SK-N-SH treated with all-trans-retinoic acid at 6 μM for 48 hours (cell line): ENCODE results near the gene NSRP1.

Source experiments
- ARNTL ChIP-seq: fragments of 450-650 bp; formaldehyde crosslinking; IDR thresholded peaks from 2 replicates; pipeline ENCODE4 v1.5.0; 2020; ENCODE audit warnings: low read depth, mild to moderate bottlenecking, moderate library complexity, borderline replicate concordance
- CSRNP3 ChIP-seq: fragments of 250-450 bp; sonication (Bioruptor Pico); IDR thresholded peaks from 2 replicates; pipeline ENCODE4 v1.5.1; 2021; ENCODE audit warnings: mild to moderate bottlenecking, moderate library complexity
- PATZ1 ChIP-seq: fragments of 250-450 bp; sonication (Bioruptor Pico); IDR thresholded peaks from 2 replicates; pipeline ENCODE4 v1.8.0; 2020; ENCODE audit warnings: mild to moderate bottlenecking, moderate library complexity, borderline replicate concordance
- PPARA ChIP-seq: fragments of 250-450 bp; sonication (Bioruptor Pico); IDR thresholded peaks from 2 replicates; pipeline ENCODE4 v1.5.0; 2020; ENCODE audit warnings: mild to moderate bottlenecking, borderline replicate concordance
- TOX ChIP-seq: fragments of 250-450 bp; sonication (Bioruptor Pico); IDR thresholded peaks from 2 replicates; pipeline ENCODE4 v1.8.0; 2021; ENCODE audit warnings: mild to moderate bottlenecking, moderate library complexity, borderline replicate concordance
- TSHZ2 ChIP-seq: fragments of 250-450 bp; sonication (Bioruptor Pico); IDR thresholded peaks from 2 replicates; pipeline ENCODE4 v1.5.0; 2020; ENCODE audit warnings: mild to moderate bottlenecking, moderate library complexity
- ZC3H10 ChIP-seq: fragments of 250-450 bp; sonication (Bioruptor Pico); IDR thresholded peaks from 2 replicates; pipeline ENCODE4 v1.5.1; 2021; ENCODE audit warnings: mild to moderate bottlenecking, moderate library complexity
- ZFP3 ChIP-seq: fragments of 250-450 bp; sonication (Bioruptor Pico); IDR thresholded peaks from 2 replicates; pipeline ENCODE4 v1.5.0; 2020; ENCODE audit warnings: mild to moderate bottlenecking, moderate library complexity
- ZFP30 ChIP-seq: fragments of 450-650 bp; formaldehyde crosslinking; IDR thresholded peaks from 2 replicates; pipeline ENCODE4 v1.5.0; 2022; ENCODE audit warnings: mild to moderate bottlenecking, moderate library complexity
- ZNF8 ChIP-seq: fragments of 450-650 bp; formaldehyde crosslinking; IDR thresholded peaks from 2 replicates; pipeline ENCODE4 v1.5.0; 2020; ENCODE audit warnings: mild to moderate bottlenecking, moderate library complexity
- TF ChIP-seq, protein P1 (sequence below): fragments of 250-450 bp; sonication (Bioruptor Pico); IDR thresholded peaks from 2 replicates; pipeline ENCODE4 v1.8.0; 2021; ENCODE audit warnings: low read depth, mild to moderate bottlenecking, moderate library complexity, borderline replicate concordance
- TF ChIP-seq, protein P2 (sequence below): fragments of 250-450 bp; sonication (Bioruptor Pico); IDR thresholded peaks from 2 replicates; pipeline ENCODE4 v1.5.1; 2020; ENCODE audit warnings: low read depth, mild to moderate bottlenecking, moderate library complexity

GRCh38 chr17:30219833-30220232, 103.2 kb downstream of the NSRP1 start:
- TF ChIP-seq TOX (CRISPR knock-in tag) (no peak), TSHZ2 (CRISPR knock-in tag) (no peak), ZC3H10 (CRISPR knock-in tag) (no peak), ZFP3 (CRISPR knock-in tag) (no peak), PATZ1 (CRISPR knock-in tag) (no peak), ARNTL (CRISPR knock-in tag) (no peak), PPARA (CRISPR knock-in tag) (no peak), ZFP30 (CRISPR knock-in tag) (no peak), ZNF8 (CRISPR knock-in tag) (no peak), CSRNP3 (CRISPR knock-in tag) (no peak)
- TF ChIP-seq, protein P1, sequence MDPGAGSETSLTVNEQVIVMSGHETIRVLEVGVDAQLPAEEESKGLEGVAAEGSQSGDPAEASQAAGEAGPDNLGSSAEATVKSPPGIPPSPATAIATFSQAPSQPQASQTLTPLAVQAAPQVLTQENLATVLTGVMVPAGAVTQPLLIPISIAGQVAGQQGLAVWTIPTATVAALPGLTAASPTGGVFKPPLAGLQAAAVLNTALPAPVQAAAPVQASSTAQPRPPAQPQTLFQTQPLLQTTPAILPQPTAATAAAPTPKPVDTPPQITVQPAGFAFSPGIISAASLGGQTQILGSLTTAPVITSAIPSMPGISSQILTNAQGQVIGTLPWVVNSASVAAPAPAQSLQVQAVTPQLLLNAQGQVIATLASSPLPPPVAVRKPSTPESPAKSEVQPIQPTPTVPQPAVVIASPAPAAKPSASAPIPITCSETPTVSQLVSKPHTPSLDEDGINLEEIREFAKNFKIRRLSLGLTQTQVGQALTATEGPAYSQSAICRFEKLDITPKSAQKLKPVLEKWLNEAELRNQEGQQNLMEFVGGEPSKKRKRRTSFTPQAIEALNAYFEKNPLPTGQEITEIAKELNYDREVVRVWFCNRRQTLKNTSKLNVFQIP (CRISPR knock-in tag) = no peak
- TF ChIP-seq, protein P2, sequence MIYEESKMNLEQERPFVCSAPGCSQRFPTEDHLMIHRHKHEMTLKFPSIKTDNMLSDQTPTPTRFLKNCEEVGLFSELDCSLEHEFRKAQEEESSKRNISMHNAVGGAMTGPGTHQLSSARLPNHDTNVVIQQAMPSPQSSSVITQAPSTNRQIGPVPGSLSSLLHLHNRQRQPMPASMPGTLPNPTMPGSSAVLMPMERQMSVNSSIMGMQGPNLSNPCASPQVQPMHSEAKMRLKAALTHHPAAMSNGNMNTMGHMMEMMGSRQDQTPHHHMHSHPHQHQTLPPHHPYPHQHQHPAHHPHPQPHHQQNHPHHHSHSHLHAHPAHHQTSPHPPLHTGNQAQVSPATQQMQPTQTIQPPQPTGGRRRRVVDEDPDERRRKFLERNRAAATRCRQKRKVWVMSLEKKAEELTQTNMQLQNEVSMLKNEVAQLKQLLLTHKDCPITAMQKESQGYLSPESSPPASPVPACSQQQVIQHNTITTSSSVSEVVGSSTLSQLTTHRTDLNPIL (CRISPR knock-in tag) = no peak
